Measurements from ENCODE around the gene TRIM59.

The TRIM59 gene

GRCh38 chr3:160449636-160450598 is at the start of gene TRIM59:
Gene TRIM59 (minus strand): TSS chr3:160449786. CDS start chr3:160439183, 10,603 bp downstream.
- DNase-seq (ENCODE audit: low read depth in 1 of 2, low spot score in 1 of 2): peak; percentile 93

GRCh38 chr3:160498202-160498601 is 48.6 kb upstream of the TRIM59 start:
- no peak for DNase-seq (ENCODE audit: low read depth in 1 of 2, low spot score in 1 of 2)

GRCh38 chr3:160490166-160490565 is 40.6 kb upstream of the TRIM59 start:
- no peak for DNase-seq (ENCODE audit: low read depth in 1 of 2, low spot score in 1 of 2)

- no peak for DNase-seq (ENCODE audit: low read depth in 1 of 2, low spot score in 1 of 2)
These were observed 36.9 kb upstream of the TRIM59 start for GRCh38 chr3:160486459-160486869.

GRCh38 chr3:160482796-160483195 is 33.2 kb upstream of the TRIM59 start:
- DNase-seq (ENCODE audit: low read depth in 1 of 2, low spot score in 1 of 2): no peak

GRCh38 chr3:160481856-160482255 is 32.3 kb upstream of the TRIM59 start:
- no peak for DNase-seq (ENCODE audit: low read depth in 1 of 2, low spot score in 1 of 2)

GRCh38 chr3:160480931-160481330 is 31.3 kb upstream of the TRIM59 start:
- no peak for DNase-seq (ENCODE audit: low read depth in 1 of 2, low spot score in 1 of 2)

GRCh38 chr3:160479376-160479775 is 29.8 kb upstream of the TRIM59 start:
- DNase-seq (ENCODE audit: low read depth in 1 of 2, low spot score in 1 of 2): no peak

GRCh38 chr3:160478338-160478737 is 28.8 kb upstream of the TRIM59 start:
- no peak for DNase-seq (ENCODE audit: low read depth in 1 of 2, low spot score in 1 of 2)

GRCh38 chr3:160477750-160478149 is 28.2 kb upstream of the TRIM59 start:
- DNase-seq (ENCODE audit: low read depth in 1 of 2, low spot score in 1 of 2): no peak

- no peak for DNase-seq (ENCODE audit: low read depth in 1 of 2, low spot score in 1 of 2)
These were observed 26.3 kb upstream of the TRIM59 start for GRCh38 chr3:160475884-160476283.

GRCh38 chr3:160475153-160475552 is 25.6 kb upstream of the TRIM59 start:
- no peak for DNase-seq (ENCODE audit: low read depth in 1 of 2, low spot score in 1 of 2)

- DNase-seq (ENCODE audit: low read depth in 1 of 2, low spot score in 1 of 2): no peak
These were observed 24.8 kb upstream of the TRIM59 start for GRCh38 chr3:160474416-160474838.

GRCh38 chr3:160473978-160474377 is 24.4 kb upstream of the TRIM59 start:
- DNase-seq (ENCODE audit: low read depth in 1 of 2, low spot score in 1 of 2): no peak

- DNase-seq (ENCODE audit: low read depth in 1 of 2, low spot score in 1 of 2): no peak
These were observed 23.6 kb upstream of the TRIM59 start for GRCh38 chr3:160473221-160473620.

- DNase-seq (ENCODE audit: low read depth in 1 of 2, low spot score in 1 of 2): no peak
These were observed 22.8 kb upstream of the TRIM59 start for GRCh38 chr3:160472344-160472743.

- DNase-seq (ENCODE audit: low read depth in 1 of 2, low spot score in 1 of 2): no peak
These were observed 22.3 kb upstream of the TRIM59 start for GRCh38 chr3:160471892-160472291.

GRCh38 chr3:160470181-160470580 is 20.6 kb upstream of the TRIM59 start:
- no peak for DNase-seq (ENCODE audit: low read depth in 1 of 2, low spot score in 1 of 2)

- no peak for DNase-seq (ENCODE audit: low read depth in 1 of 2, low spot score in 1 of 2)
These were observed 15.4 kb upstream of the TRIM59 start for GRCh38 chr3:160464971-160465370.

- DNase-seq (ENCODE audit: low read depth in 1 of 2, low spot score in 1 of 2): no peak
These were observed 14.7 kb upstream of the TRIM59 start for GRCh38 chr3:160464321-160464720.

GRCh38 chr3:160460033-160460432 is 10.4 kb upstream of the TRIM59 start:
- DNase-seq (ENCODE audit: low read depth in 1 of 2, low spot score in 1 of 2): no peak

GRCh38 chr3:160459450-160459970 is 9.9 kb upstream of the TRIM59 start:
- no peak for DNase-seq (ENCODE audit: low read depth in 1 of 2, low spot score in 1 of 2)
